IMR-90 (cell line): ENCODE data around the gene EPC2. TPM values are rescaled to one million over a fixed set of nuclear protein-coding genes. Genes with fewer than 3 reads are reported as not detected.

ENCODE experiments used
- ATAC-seq: fragments of 200-7000 bp; cut with Tn5 transposase; 2 replicates; pipeline ENCODE4 v1.9.1; 2020; ENCODE audit warnings: low read depth, mild to moderate bottlenecking, moderate library complexity
- BruUV-seq: library from RNA; stranded (reverse); fragments of 400-500 nt; replicated peaks from 2 replicates; lab custom pipeline; 2021; lab: Mats Ljungman, UMichigan
- CTCF ChIA-PET: fragments of 300-600 bp; formaldehyde crosslinking; extraction: SDS; loops from one replicate; lab custom pipeline; 2021; ENCODE audit warnings: antibody characterized with exemption; lab: Yijun Ruan, JAX
- POLR2A ChIA-PET: fragments of 300-600 bp; sonication (Branson Sonifier 250); formaldehyde crosslinking; loops from one replicate; lab custom pipeline; 2022; ENCODE audit warnings: antibody characterized with exemption; ENCODE audit not compliant: unreplicated experiment; lab: Charles Lee
- DNase-seq: peaks from one replicate; pipeline ENCODE4 v3.0.0; 2013
- H2AFZ ChIP-seq: replicated peaks from 2 replicates; pipeline ENCODE3; 2013; ENCODE audit warnings: low read length, mild to moderate bottlenecking; ENCODE audit not compliant: poor library complexity
- H2AK5ac ChIP-seq: 2 replicates; pipeline ENCODE4 v1.6.1; 2013; ENCODE audit warnings: low read depth, low read length, inconsistent platforms
- H2AK9ac ChIP-seq: replicated peaks from 2 replicates; pipeline ENCODE3; 2013; ENCODE audit warnings: mild to moderate bottlenecking, low read depth, low read length, moderate library complexity; ENCODE audit not compliant: poor library complexity
- H2BK120ac ChIP-seq: 2 replicates; pipeline ENCODE4 v1.6.1; 2013; ENCODE audit warnings: low read depth, low read length, inconsistent platforms
- H2BK15ac ChIP-seq: 3 replicates; pipeline ENCODE4 v1.6.1; 2013; ENCODE audit warnings: low read depth, low read length, inconsistent platforms
- H2BK20ac ChIP-seq: 2 replicates; pipeline ENCODE4 v1.6.1; 2013; ENCODE audit warnings: low read depth, mild to moderate bottlenecking, inconsistent platforms, low read length, moderate library complexity
- H2BK5ac ChIP-seq: 2 replicates; pipeline ENCODE4 v1.6.1; 2013; ENCODE audit warnings: mild to moderate bottlenecking, low read depth, low read length, inconsistent platforms; ENCODE audit not compliant: poor library complexity, severe bottlenecking
- H3K14ac ChIP-seq: replicated peaks from 2 replicates; pipeline ENCODE4 v1.6.1; 2013; ENCODE audit warnings: low read depth, low read length, inconsistent platforms
- H3K18ac ChIP-seq: 2 replicates; pipeline ENCODE4 v1.6.1; 2013; ENCODE audit warnings: low read depth, low read length, control low read depth
- H3K23ac ChIP-seq: 2 replicates; pipeline ENCODE4 v1.6.1; 2013; ENCODE audit warnings: low read depth, low read length, inconsistent platforms
- H3K27ac ChIP-seq: 2 replicates; pipeline ENCODE4 v1.5.1; 2013; ENCODE audit warnings: mild to moderate bottlenecking, control low read depth, low read length; ENCODE audit not compliant: insufficient read depth
- H3K27me3 ChIP-seq: 2 replicates; pipeline ENCODE4 v1.6.1; 2013; ENCODE audit warnings: low read length; ENCODE audit not compliant: control insufficient read depth, insufficient read depth
- H3K36me3 ChIP-seq: 2 replicates; pipeline ENCODE4 v1.6.1; 2013; ENCODE audit warnings: low read length, mixed read lengths; ENCODE audit not compliant: control insufficient read depth, insufficient read depth
- H3K4ac ChIP-seq: 2 replicates; pipeline ENCODE4 v1.6.1; 2013; ENCODE audit warnings: low read depth, low read length, inconsistent platforms
- H3K4me1 ChIP-seq: 2 replicates; pipeline ENCODE4 v1.6.1; 2013; ENCODE audit warnings: low read length, mixed read lengths; ENCODE audit not compliant: control insufficient read depth, insufficient read depth
- H3K4me2 ChIP-seq: 2 replicates; pipeline ENCODE4 v1.6.1; 2013; ENCODE audit warnings: low read depth, mild to moderate bottlenecking, control low read depth, low read length, moderate library complexity
- H3K4me3 ChIP-seq: 2 replicates; pipeline ENCODE4 v1.5.1; 2013; ENCODE audit warnings: low read depth, mild to moderate bottlenecking, control low read depth, low read length, moderate library complexity; ENCODE audit not compliant: insufficient read depth
- H3K56ac ChIP-seq: 2 replicates; pipeline ENCODE4 v1.6.1; 2013; ENCODE audit warnings: low read length, inconsistent platforms; ENCODE audit not compliant: insufficient read depth; ENCODE audit errors: extremely low read depth
- H3K79me1 ChIP-seq, 2 experiments: 2 replicates each; pipeline ENCODE4 v1.6.1; 2013; ENCODE audit warnings: low read length in 2 of 2, inconsistent platforms in 1 of 2, low read depth in 1 of 2
- H3K9ac ChIP-seq: 2 replicates; pipeline ENCODE4 v1.6.1; 2013; ENCODE audit warnings: low read depth, low read length, control low read depth
- H3K9me1 ChIP-seq: 2 replicates; pipeline ENCODE4 v1.6.1; 2013; ENCODE audit warnings: low read length, inconsistent platforms; ENCODE audit not compliant: insufficient read depth
- H3K9me3 ChIP-seq: 2 replicates; pipeline ENCODE4 v1.6.1; 2013; ENCODE audit warnings: low read length; ENCODE audit not compliant: control insufficient read depth, insufficient read depth
- H4K20me1 ChIP-seq: 2 replicates; pipeline ENCODE4 v1.6.1; 2013; ENCODE audit warnings: low read length, inconsistent platforms; ENCODE audit not compliant: insufficient read depth
- H4K5ac ChIP-seq: 2 replicates; pipeline ENCODE4 v1.6.1; 2013; ENCODE audit warnings: mild to moderate bottlenecking, low read depth, low read length, control low read depth
- H4K8ac ChIP-seq, 2 experiments: 2 replicates each; pipeline ENCODE4 v1.6.1; 2013; ENCODE audit warnings: low read depth in 2 of 2, low read length in 2 of 2, control low read depth in 1 of 2, inconsistent platforms in 1 of 2
- H4K91ac ChIP-seq: 2 replicates; pipeline ENCODE4 v1.6.1; 2013; ENCODE audit warnings: low read depth, low read length, inconsistent platforms; ENCODE audit not compliant: insufficient read depth
- CEBPB ChIP-seq: IDR thresholded peaks from 2 replicates; pipeline ENCODE4 v1.6.1; 2012; ENCODE audit warnings: low read depth, low read length, improper control_type of control experiment
- CHD1 ChIP-seq: IDR thresholded peaks from 2 replicates; pipeline ENCODE4 v1.6.1; 2012; ENCODE audit warnings: low read depth, low read length, improper control_type of control experiment
- FOS ChIP-seq: fragments of 150-350 bp; IDR thresholded peaks from 2 replicates; pipeline ENCODE4 v1.6.1; 2016; ENCODE audit warnings: low read depth, low read length
- MAZ ChIP-seq: IDR thresholded peaks from 2 replicates; pipeline ENCODE4 v1.6.1; 2012; ENCODE audit warnings: low read depth, mild to moderate bottlenecking, low read length, improper control_type of control experiment, moderate library complexity, borderline replicate concordance
- MXI1 ChIP-seq: IDR thresholded peaks from 2 replicates; pipeline ENCODE4 v1.6.1; 2012; ENCODE audit warnings: low read depth, mild to moderate bottlenecking, low read length, moderate library complexity, borderline replicate concordance
- NFE2L2 ChIP-seq: fragments of 150-350 bp; IDR thresholded peaks from 2 replicates; pipeline ENCODE4 v1.6.1; 2016; ENCODE audit warnings: low read depth, mild to moderate bottlenecking, low read length
- POLR2A ChIP-seq: IDR thresholded peaks from 2 replicates; pipeline ENCODE4 v1.6.1; 2012; ENCODE audit warnings: mild to moderate bottlenecking, low read depth, low read length
- RCOR1 ChIP-seq: IDR thresholded peaks from 2 replicates; pipeline ENCODE4 v1.6.1; 2012; ENCODE audit warnings: mild to moderate bottlenecking, low read length, improper control_type of control experiment; ENCODE audit not compliant: insufficient replicate concordance
- RFX5 ChIP-seq: IDR thresholded peaks from 2 replicates; pipeline ENCODE4 v1.8.0; 2012; ENCODE audit warnings: low read depth, mild to moderate bottlenecking, low read length, moderate library complexity
- WGBS, 2 experiments: methylation state at CpG; one replicate each; pipeline versions ENCODE4 v1.1.5 to v1.1.7; 2013; ENCODE audit warnings: missing lambda C conversion rate in 2 of 2; ENCODE audit not compliant: insufficient read length in 1 of 2; ENCODE audit errors: extremely low coverage in 2 of 2; 5-methylcytosine and 5-hydroxymethylcytosine counted together
- dilution Hi-C: fragments of 300-500 bp; cut with HindIII; formaldehyde crosslinking; loops from one replicate; pipeline ENCODE4 v1.14.3; 2018; ENCODE audit warnings: low sequenced_read_pairs; ENCODE audit not compliant: unreplicated experiment
- in situ Hi-C: fragments of 300-500 bp; cut with MboI; formaldehyde crosslinking; loops from 3 replicates; pipeline ENCODE4 v1.14.3; 2019; ENCODE audit warnings: low sequenced_read_pairs, inconsistent platforms, mixed read lengths
- intact Hi-C: fragments of 100-400 bp; cut with micrococcal nuclease; formaldehyde crosslinking; loops from 2 replicates; pipeline ENCODE4 v1.10.0; 2022
- polyA plus RNA-seq, 3 experiments: library from polyadenylated mRNA; depleted of rRNA; stranded (reverse); fragments of >200 nt; gene quantifications; 2 replicates each; pipeline ENCODE4 v1.2.3, GENCODE V29; 2012; ENCODE audit warnings: low replicate concordance in 1 of 3
- total RNA-seq: library from RNA; depleted of rRNA; stranded (reverse); fragments of >200 nt; gene quantifications from 2 replicates; pipeline ENCODE4 v1.2.3, GENCODE V29; 2012
- TF ChIP-seq, protein P1 (sequence below): fragments of 150-350 bp; IDR thresholded peaks from 2 replicates; pipeline ENCODE4 v1.6.1; 2016; ENCODE audit warnings: low read depth, mild to moderate bottlenecking, low read length, moderate library complexity, borderline replicate concordance
- TF ChIP-seq, protein P2 (sequence below): conservative IDR thresholded peaks from 2 replicates; pipeline ENCODE4 v1.5.1; 2012; ENCODE audit warnings: mild to moderate bottlenecking, low read depth, low read length, improper control_type of control experiment

The EPC2 gene
- total and polyA plus RNA-seq, 2 of the 4 experiments (the other 2 are of a cell fraction): 10.6 to 22.6 TPM

DNA sequence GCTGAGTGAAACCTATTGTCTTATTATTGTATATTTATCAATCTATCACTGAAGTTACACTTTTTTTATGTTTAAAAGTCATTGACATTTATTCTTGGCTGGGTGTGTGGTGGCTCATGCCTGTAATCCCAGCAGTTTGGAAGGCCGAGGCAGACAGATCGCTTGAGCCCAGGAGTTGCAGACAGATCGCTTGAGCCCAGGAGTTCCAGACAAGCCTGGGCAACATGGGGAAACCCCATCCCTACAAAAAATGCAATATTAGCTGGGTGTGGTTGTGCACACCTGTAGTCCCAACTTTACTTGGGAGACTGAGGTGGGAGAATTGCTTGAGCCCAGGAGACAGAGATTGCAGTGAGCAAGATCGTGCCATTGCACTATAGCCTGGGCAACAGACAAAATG, 97.8 kb downstream of the EPC2 start:
- Histone ChIP-seq H3K18ac (no peak overlapping the region), H2BK5ac (no peak overlapping the region), H3K27me3 (no peaks in the 10 kb centered on the region), H3K9me3 (no peaks in the 10 kb centered on the region), H3K9me1 (peaks cover 4% of the 10 kb centered on the region; the same call in 1 of the 2 replicates), H3K79me1 (peaks cover 14 to 25% of the 10 kb centered on the region in 2 experiments), H3K4ac (no peak overlapping the region), H4K91ac (no peak overlapping the region), H3K4me2 (no peak overlapping the region), H4K5ac (no peak overlapping the region), H4K8ac (no peak overlapping the region), H3K56ac (no peak overlapping the region), H2AFZ (no peak overlapping the region), H3K23ac (no peak overlapping the region), H3K36me3 (no peaks in the 10 kb centered on the region), H3K4me1 (no peaks in the 10 kb centered on the region), H2AK5ac (no peak overlapping the region), H4K20me1 (peaks cover 5% of the 10 kb centered on the region; the same call in 1 of the 2 replicates), H2BK20ac (no peak overlapping the region), H3K4me3 (no peak overlapping the region), H2AK9ac (no peak overlapping the region), H3K14ac (no peak overlapping the region), H3K27ac (no peak overlapping the region), H2BK120ac (no peak overlapping the region), H2BK15ac (no peak overlapping the region), H3K9ac (no peak overlapping the region)
- POLR2A ChIA-PET: no interaction called here
- intact Hi-C loops (no loop called here), dilution Hi-C loops (no loop called here), in situ Hi-C loops (no loop called here)
- TF ChIP-seq, protein P1, sequence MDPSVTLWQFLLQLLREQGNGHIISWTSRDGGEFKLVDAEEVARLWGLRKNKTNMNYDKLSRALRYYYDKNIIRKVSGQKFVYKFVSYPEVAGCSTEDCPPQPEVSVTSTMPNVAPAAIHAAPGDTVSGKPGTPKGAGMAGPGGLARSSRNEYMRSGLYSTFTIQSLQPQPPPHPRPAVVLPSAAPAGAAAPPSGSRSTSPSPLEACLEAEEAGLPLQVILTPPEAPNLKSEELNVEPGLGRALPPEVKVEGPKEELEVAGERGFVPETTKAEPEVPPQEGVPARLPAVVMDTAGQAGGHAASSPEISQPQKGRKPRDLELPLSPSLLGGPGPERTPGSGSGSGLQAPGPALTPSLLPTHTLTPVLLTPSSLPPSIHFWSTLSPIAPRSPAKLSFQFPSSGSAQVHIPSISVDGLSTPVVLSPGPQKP: no peak
- TF ChIP-seq FOS (no peak), MXI1 (no peak), POLR2A (no peak), CEBPB (no peak), MAZ (no peak), CHD1 (no peak), RFX5 (no peak), NFE2L2 (no peak), RCOR1 (no peak)
- TF ChIP-seq, protein P2, sequence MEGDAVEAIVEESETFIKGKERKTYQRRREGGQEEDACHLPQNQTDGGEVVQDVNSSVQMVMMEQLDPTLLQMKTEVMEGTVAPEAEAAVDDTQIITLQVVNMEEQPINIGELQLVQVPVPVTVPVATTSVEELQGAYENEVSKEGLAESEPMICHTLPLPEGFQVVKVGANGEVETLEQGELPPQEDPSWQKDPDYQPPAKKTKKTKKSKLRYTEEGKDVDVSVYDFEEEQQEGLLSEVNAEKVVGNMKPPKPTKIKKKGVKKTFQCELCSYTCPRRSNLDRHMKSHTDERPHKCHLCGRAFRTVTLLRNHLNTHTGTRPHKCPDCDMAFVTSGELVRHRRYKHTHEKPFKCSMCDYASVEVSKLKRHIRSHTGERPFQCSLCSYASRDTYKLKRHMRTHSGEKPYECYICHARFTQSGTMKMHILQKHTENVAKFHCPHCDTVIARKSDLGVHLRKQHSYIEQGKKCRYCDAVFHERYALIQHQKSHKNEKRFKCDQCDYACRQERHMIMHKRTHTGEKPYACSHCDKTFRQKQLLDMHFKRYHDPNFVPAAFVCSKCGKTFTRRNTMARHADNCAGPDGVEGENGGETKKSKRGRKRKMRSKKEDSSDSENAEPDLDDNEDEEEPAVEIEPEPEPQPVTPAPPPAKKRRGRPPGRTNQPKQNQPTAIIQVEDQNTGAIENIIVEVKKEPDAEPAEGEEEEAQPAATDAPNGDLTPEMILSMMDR: no peak
- no TSS peak for BruUV-seq
- CTCF ChIA-PET: no interaction called here
- no peak for ATAC-seq
- no peak for DNase-seq
- WGBS, 2 experiments: no CpG with 5 or more reads among the region's 4 CpGs
